NB4 (cell line): ENCODE data around the gene VPS39.

Source experiments
- CTCF ChIP-seq: IDR thresholded peaks from one replicate; pipeline ENCODE4 v1.5.1; 2012; ENCODE audit warnings: low read depth, low read length
- MYC ChIP-seq: IDR thresholded peaks from 2 replicates; pipeline ENCODE4 v1.6.1; 2011; ENCODE audit warnings: low read depth, low read length
- POLR2A ChIP-seq: IDR thresholded peaks from 2 replicates; pipeline ENCODE4 v1.6.1; 2011; ENCODE audit warnings: mild to moderate bottlenecking; ENCODE audit not compliant: insufficient read length; ENCODE audit errors: extremely low read depth

- TF ChIP-seq CTCF (no peak), POLR2A (no peak), MYC (no peak)
Observed at GRCh38 chr15:42108806-42109205, 99.3 kb downstream of the VPS39 start.
